ENCODE data around the gene MGP. TPM values are rescaled to one million over a fixed set of nuclear protein-coding genes. Genes with fewer than 3 reads are reported as not detected.

Gene MGP
- total RNA-seq, 1 experiment from 2014 or later: 79.8 TPM

DNA sequence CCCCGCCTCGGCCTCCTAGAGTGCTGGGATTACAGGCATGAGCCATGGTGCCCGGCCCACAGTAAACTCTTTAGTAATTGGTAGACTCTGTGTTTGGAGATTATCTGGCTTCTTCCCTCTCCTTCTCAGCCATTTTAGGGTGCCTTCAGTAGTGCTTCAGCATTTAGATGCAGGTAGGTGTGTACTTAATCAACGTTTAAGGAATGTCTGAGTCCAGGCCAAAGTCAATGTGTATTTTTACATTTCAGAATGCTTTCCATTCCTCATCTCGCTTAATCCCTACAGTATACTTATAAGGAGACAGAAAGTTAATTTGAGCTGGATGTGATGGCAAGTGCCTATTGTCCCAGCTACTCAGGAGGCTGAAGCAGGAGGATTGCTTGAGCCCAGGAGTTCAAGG, 20.5 kb upstream of the MGP start:
- POLR2A ChIA-PET (ENCODE audit: unreplicated experiment): interaction anchor here (0.6 kb wide), 1 partner anchor 633 kb away, joined by 4 read pairs; no protein-coding TSS in a partner anchor
- intact Hi-C loops (cut with micrococcal nuclease; ENCODE audit: unreplicated experiment): no loop called here
- Histone ChIP-seq H2AFZ (no peak overlapping the region), H3F3A (ENCODE audit: insufficient read depth, low read depth) (0 out of 2 replicates have a peak, but pooled peaks cover 12% of the 10 kb centered on the region), H3K9me2 (ENCODE audit: insufficient read depth) (no peaks in the 10 kb centered on the region), H3K4me1 (replicated peaks; ENCODE audit: insufficient read depth) (peaks cover 13% of the 10 kb centered on the region), H3K9me3 (ENCODE audit: insufficient read depth, low read depth) (peaks cover 9% of the 10 kb centered on the region; the same call in 1 of the 2 replicates), H3K27me3 (ENCODE audit: insufficient read depth, low read depth) (no peaks in the 10 kb centered on the region), H4K20me1 (ENCODE audit: insufficient read depth) (no peaks in the 10 kb centered on the region), H3K4me3 (no peak overlapping the region), H3K27ac (no peak overlapping the region), H3K4me2 (no peak overlapping the region), H3K79me2 (ENCODE audit: low read depth) (no peaks in the 10 kb centered on the region), H3K36me3 (ENCODE audit: low read depth) (no peaks in the 10 kb centered on the region)
- CTCF ChIA-PET: interaction anchor here (0.6 kb wide), 1 partner anchor 667 kb away, joined by 3 read pairs; no protein-coding TSS in a partner anchor
- TF ChIP-seq, protein P1, sequence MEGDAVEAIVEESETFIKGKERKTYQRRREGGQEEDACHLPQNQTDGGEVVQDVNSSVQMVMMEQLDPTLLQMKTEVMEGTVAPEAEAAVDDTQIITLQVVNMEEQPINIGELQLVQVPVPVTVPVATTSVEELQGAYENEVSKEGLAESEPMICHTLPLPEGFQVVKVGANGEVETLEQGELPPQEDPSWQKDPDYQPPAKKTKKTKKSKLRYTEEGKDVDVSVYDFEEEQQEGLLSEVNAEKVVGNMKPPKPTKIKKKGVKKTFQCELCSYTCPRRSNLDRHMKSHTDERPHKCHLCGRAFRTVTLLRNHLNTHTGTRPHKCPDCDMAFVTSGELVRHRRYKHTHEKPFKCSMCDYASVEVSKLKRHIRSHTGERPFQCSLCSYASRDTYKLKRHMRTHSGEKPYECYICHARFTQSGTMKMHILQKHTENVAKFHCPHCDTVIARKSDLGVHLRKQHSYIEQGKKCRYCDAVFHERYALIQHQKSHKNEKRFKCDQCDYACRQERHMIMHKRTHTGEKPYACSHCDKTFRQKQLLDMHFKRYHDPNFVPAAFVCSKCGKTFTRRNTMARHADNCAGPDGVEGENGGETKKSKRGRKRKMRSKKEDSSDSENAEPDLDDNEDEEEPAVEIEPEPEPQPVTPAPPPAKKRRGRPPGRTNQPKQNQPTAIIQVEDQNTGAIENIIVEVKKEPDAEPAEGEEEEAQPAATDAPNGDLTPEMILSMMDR (conservative IDR thresholded peaks at IDR 0.05): no peak
- no peak for TF ChIP-seq EZH2 (IDR thresholded peaks at IDR 0.05; ENCODE audit: low read depth)
- DNase-seq: no peak
- no TSS peak for BruUV-seq (replicated peaks)

DNA sequence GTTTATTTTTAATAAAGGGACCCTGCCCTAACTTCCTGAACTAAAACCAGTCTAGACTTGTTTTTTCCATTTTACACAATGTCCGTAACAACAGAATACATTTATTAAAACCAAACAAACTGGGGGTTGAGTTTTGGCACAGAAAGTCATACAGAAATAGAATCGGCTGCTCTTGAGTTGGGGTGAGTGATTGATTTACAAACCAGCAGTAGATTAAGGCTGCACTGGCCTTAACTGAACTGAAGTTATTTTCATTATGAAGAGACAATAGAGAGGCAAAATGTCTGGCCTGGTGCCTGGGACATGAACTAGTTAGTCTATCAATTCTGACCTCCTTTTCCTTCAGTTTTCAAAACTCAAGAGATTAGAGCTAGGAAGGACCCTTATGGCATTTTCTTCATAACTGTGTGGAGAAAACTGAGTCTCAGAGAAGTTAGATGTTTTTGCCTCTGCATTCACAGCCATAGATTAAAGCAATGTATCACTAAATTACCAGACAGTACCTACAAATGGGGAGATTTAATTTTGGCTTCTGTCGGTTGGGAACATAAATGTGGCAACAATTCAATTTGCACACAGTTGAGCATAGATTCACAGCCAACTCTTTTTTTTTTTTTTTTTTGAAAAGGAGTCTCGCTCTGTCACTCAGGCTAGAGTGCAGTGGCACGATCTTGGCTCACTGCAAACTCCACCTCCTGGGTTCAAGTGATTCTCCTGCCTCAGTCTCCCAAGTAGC, 19.8 kb upstream of the MGP start:
- no peak overlapping the region for H3K4me3 ChIP-seq
- no peaks in the 10 kb centered on the region for H3K27me3 ChIP-seq (ENCODE audit: insufficient read depth, low read depth)
- no TSS peak for BruUV-seq (replicated peaks)
- H3K79me2 ChIP-seq (ENCODE audit: low read depth): no peaks in the 10 kb centered on the region
- DNase-seq: no peak
- TF ChIP-seq, protein P1 (conservative IDR thresholded peaks at IDR 0.05): no peak
- no peak for TF ChIP-seq EZH2 (IDR thresholded peaks at IDR 0.05; ENCODE audit: low read depth)
- 0 out of 2 replicates have a peak, but pooled peaks cover 8% of the 10 kb centered on the region for H3F3A ChIP-seq (ENCODE audit: insufficient read depth, low read depth)
- peaks cover 8% of the 10 kb centered on the region; the same call in 1 of the 2 replicates for H3K9me3 ChIP-seq (ENCODE audit: insufficient read depth, low read depth)
- no peaks in the 10 kb centered on the region for H3K36me3 ChIP-seq (ENCODE audit: low read depth)
- intact Hi-C loops (cut with micrococcal nuclease; ENCODE audit: unreplicated experiment): no loop called here
- peaks cover 9% of the 10 kb centered on the region for H3K4me1 ChIP-seq (replicated peaks; ENCODE audit: insufficient read depth)
- no peak overlapping the region for H3K4me2 ChIP-seq
- no peak overlapping the region for H2AFZ ChIP-seq
- H4K20me1 ChIP-seq (ENCODE audit: insufficient read depth): no peaks in the 10 kb centered on the region
- no peak overlapping the region for H3K27ac ChIP-seq
- CTCF ChIA-PET: no interaction called here
- POLR2A ChIA-PET (ENCODE audit: unreplicated experiment): no interaction called here
- H3K9me2 ChIP-seq (ENCODE audit: insufficient read depth): no peaks in the 10 kb centered on the region

DNA sequence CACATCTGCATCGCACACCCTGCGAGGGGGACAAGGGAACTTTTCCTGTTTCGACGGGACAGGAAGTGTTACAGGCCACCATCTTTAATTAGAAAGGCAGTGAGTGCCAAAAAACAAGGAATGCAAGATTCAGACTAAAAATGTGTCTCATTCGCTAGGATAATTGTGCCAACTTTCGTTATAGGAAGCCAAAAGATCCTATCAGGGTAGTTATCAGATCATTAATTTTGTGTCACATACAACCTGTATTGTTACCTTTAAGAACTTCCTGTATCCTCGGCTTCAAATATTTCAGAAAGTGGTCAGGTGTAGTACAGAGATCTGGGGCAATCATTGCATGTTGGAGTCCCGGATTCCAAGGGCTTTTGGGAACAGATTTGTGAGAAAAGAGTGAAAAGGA, 19.2 kb upstream of the MGP start:
- H3K27me3 ChIP-seq (ENCODE audit: insufficient read depth, low read depth): no peaks in the 10 kb centered on the region
- TF ChIP-seq EZH2 (IDR thresholded peaks at IDR 0.05; ENCODE audit: low read depth): no peak
- TF ChIP-seq, protein P1 (conservative IDR thresholded peaks at IDR 0.05): no peak
- CTCF ChIA-PET: no interaction called here
- no peak overlapping the region for H2AFZ ChIP-seq
- H3K9me3 ChIP-seq (ENCODE audit: insufficient read depth, low read depth): peaks cover 7% of the 10 kb centered on the region; the same call in 1 of the 2 replicates
- peaks cover 4% of the 10 kb centered on the region for H3K4me1 ChIP-seq (replicated peaks; ENCODE audit: insufficient read depth)
- H4K20me1 ChIP-seq (ENCODE audit: insufficient read depth): no peaks in the 10 kb centered on the region
- no peak overlapping the region for H3K4me2 ChIP-seq
- POLR2A ChIA-PET (ENCODE audit: unreplicated experiment): no interaction called here
- no peak overlapping the region for H3K4me3 ChIP-seq
- intact Hi-C loops (cut with micrococcal nuclease; ENCODE audit: unreplicated experiment): no loop called here
- DNase-seq: no peak
- H3F3A ChIP-seq (ENCODE audit: insufficient read depth, low read depth): 0 out of 2 replicates have a peak, but pooled peaks cover 3% of the 10 kb centered on the region
- BruUV-seq (replicated peaks): no TSS peak
- no peaks in the 10 kb centered on the region for H3K36me3 ChIP-seq (ENCODE audit: low read depth)
- no peak overlapping the region for H3K27ac ChIP-seq
- no peaks in the 10 kb centered on the region for H3K79me2 ChIP-seq (ENCODE audit: low read depth)
- H3K9me2 ChIP-seq (ENCODE audit: insufficient read depth): no peaks in the 10 kb centered on the region

All from PC-9 (cell line).